ENCODE data around the gene GRAPL. TPM values are rescaled to one million over a fixed set of nuclear protein-coding genes. Genes with fewer than 3 reads are reported as not detected.
"Not testable (repeated sequence)": the region's sequence is repeated elsewhere in the genome, so short reads cannot be mapped to it uniquely, and the experiment has no call there.

The GRAPL gene
- total RNA-seq, 1 experiment from 2014 or later: not detected

DNA sequence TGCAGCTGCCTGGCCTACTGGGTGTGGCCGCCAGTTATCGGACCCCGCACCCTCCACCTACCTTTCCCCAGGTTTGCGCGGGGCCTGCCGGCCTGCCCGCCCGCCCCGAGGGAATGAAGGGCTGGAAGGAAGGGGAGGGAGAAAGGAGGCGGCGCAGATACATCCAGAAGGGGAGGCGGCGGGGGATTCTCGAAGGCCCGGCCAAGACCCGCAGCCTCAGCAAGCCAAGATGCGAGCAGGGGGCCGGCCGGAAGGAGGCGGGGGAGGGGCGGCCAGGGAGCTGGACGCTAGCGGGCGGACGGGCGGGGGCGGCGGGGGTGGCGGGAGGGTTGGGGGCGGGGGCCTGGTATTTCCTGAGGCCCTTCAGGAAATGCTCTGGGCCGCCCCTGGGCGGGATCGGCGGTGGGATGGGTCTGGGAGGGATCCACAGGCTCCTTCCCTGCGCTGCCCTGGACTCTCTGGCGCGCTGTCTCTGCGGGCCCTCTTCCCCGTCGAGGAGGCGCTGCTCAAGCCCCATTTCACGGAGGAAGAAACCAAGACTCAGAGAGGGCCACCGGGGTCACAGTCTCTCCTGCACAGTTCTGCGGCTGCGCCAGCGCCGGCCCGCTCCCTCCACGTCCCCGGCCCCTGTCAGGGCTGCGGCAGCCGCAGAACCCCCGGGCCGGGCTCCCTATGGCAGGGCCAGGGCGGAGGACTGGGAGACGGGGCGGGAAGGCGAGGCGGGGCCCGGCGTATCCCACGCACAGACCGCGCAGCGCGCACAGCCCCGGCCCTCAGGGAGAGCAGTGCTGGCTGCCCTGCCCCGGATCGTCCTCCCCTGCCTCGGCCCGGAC is 35.2 kb downstream of the GRAPL start:
- DNase-seq (ENCODE audit: low read depth, low spot score); in situ Hi-C loops (cut with HindIII; ENCODE audit: low pct_unique_long_range_greater_than_20kb, low sequenced_read_pairs): not testable (repeated sequence)

DNA sequence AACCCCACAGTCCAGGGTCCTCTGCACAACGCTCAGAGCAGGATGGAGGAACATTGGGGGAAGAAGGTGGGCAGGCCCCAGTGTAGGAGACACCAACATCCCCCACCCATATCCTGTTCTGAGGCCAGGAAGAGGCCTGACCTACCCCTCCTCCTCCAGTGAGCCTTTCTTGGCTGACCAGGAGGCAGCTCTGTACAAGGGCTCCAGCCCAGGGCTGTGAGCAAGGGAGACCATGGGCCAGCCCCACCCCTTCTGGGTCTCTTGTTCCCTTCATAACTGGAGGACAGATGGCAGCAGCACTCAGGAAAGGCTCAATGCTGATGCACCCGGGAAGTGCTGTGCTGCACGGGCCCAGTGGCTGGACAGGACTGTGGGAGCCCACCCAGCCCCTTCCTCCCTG is 47.0 kb downstream of the GRAPL start:
- in situ Hi-C loops (cut with HindIII; ENCODE audit: low pct_unique_long_range_greater_than_20kb, low sequenced_read_pairs): not testable (repeated sequence)

DNA sequence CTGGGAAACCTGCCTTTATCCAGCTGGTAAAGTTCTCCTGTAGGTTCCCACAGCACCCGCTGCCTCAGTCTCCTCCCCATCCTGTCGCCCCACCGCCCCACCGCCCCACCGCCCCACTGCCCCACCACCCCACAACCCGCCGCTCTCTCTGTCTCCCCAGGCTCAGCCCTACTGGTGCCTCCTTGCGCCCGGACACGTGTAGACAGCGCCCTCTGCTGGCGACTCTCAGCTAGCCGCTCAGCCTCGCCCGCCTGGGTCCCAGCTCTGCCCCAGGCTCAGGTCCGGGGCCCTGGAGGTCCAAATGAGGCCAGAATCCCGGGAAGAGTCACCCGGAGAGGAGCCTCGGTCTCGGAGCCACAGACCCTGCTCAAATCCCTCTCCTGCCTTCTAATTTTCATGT is 48.0 kb downstream of the GRAPL start:
- in situ Hi-C loops (cut with HindIII; ENCODE audit: low pct_unique_long_range_greater_than_20kb, low sequenced_read_pairs); DNase-seq (ENCODE audit: low read depth, low spot score): not testable (repeated sequence)

More for the DNA sequence above, 47.0 kb downstream of the GRAPL start:
- not testable (repeated sequence) for DNase-seq (ENCODE audit: low read depth, low spot score)

DNA sequence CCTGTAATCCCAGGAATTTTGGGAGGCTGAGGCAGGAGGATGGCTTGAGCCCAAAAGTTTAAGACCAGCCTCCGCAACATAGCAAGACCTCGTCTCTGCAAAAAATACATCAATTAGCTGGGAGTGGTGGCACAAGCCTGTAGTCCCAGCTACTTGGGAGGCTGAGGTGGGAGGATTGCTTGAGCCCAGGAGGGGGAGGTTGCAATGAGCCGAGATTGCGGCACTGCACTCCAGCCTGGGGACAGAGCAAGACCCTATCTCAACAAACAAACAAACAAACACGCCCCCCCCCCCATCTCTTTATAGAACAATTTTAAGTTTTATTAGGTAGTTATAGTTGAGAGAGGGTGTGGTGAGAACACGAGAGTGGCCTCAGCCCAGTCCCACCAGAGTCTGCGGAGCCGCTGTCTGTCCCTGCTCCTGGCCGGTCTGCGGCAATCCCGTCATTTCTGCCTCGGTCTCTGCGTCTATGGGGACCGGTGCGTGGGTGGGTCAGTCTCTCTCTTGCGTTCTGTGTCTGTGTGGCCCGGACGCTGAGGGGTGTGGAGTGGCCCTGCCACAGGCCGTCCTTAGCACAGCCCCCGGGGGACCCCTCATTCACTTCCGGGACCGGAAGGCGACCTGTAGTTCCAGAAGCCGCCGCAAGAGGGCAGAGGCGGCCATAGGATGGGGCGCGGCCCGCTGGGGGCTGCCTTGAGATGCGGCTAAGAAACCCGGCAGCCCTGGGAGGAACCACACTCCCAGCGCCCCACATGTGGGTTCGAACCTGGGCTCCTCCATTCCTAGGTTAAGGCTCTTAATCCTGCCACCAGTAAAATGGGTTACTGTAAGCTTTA is 53.9 kb downstream of the GRAPL start:
- DNase-seq (ENCODE audit: low read depth, low spot score); in situ Hi-C loops (cut with HindIII; ENCODE audit: low pct_unique_long_range_greater_than_20kb, low sequenced_read_pairs): not testable (repeated sequence)

DNA sequence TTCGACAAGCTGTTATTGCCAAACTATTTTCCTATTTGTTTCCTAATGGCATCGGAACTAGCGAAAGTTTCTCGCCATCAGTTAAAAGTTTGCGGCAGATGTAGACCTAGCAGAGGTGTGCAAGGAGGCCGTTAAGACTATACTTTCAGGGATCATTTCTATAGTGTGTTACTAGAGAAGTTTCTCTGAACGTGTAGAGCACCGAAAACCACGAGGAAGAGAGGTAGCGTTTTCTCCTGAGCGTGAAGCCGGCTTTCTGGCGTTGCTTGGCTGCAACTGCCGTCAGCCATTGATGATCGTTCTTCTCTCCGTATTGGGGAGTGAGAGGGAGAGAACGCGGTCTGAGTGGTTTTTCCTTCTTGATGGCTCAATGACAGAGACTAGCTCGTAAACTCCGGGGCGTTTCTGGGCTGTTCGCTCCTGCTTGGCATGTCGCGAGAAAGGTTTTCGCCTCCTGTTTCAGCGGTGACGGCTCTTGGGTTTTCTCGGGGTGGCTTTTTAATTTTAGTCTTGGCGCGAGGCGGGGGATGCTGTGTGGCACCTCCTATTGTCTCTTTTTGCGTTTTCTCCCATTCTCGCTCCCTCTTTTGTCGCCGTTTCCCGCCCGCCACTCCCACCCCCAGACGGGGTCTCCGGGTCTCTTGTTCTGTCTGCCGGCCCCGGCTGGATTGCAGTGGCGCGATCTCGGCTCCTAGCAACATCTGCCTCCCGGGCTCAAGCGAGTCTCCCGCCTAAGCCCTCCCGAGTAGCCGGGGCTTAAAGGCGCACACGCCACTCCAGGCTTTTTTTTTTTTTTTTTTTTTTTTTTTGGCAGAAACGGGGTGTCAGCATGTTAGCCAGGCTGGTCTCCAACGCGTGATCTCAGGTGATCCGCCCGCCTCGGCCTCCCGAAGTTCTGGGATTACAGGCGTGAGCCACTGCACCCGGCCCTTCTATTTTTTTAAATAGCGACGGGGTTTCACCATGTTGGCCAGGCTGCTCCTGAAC is 60.8 kb downstream of the GRAPL start:
- DNase-seq (ENCODE audit: low read depth, low spot score); in situ Hi-C loops (cut with HindIII; ENCODE audit: low pct_unique_long_range_greater_than_20kb, low sequenced_read_pairs): not testable (repeated sequence)

DNA sequence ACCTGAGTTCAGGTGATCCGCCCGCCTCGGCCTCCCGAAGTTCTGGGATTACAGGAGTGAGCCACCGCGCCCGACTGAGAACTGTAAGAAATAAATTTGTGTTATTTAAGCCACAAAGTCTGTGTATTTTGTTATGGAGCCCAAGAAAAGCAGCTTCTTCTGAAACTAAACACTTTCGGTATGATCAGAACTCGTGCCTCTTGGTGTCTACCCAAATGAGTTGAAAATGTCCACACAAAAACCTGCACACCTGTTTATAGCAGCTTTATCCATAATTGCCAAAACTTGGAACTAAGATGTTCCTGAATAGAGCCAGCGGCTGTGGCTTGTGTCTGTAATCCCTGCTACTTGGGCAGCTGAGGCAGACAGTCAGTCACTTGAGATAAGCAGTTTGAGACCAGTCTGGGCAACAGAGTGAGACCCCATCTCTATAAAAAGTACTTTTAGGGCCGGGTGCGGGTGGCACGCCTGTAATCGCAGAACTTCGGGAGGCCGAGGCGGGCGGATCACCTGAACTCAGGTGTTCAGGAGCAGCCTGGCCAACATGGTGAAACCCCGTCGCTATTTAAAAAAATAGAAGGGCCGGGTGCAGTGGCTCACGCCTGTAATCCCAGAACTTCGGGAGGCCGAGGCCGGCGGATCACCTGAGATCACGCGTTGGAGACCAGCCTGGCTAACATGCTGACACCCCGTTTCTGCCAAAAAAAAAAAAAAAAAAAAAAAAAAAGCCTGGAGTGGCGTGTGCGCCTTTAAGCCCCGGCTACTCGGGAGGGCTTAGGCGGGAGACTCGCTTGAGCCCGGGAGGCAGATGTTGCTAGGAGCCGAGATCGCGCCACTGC is 61.7 kb downstream of the GRAPL start:
- DNase-seq (ENCODE audit: low read depth, low spot score); in situ Hi-C loops (cut with HindIII; ENCODE audit: low pct_unique_long_range_greater_than_20kb, low sequenced_read_pairs): not testable (repeated sequence)

DNA sequence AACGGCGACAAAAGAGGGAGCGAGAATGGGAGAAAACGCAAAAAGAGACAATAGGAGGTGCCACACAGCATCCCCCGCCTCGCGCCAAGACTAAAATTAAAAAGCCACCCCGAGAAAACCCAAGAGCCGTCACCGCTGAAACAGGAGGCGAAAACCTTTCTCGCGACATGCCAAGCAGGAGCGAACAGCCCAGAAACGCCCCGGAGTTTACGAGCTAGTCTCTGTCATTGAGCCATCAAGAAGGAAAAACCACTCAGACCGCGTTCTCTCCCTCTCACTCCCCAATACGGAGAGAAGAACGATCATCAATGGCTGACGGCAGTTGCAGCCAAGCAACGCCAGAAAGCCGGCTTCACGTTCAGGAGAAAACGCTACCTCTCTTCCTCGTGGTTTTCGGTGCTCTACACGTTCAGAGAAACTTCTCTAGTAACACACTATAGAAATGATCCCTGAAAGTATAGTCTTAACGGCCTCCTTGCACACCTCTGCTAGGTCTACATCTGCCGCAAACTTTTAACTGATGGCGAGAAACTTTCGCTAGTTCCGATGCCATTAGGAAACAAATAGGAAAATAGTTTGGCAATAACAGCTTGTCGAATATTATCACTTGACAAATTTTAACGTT is 62.5 kb downstream of the GRAPL start:
- in situ Hi-C loops (cut with HindIII; ENCODE audit: low pct_unique_long_range_greater_than_20kb, low sequenced_read_pairs): not testable (repeated sequence)

DNA sequence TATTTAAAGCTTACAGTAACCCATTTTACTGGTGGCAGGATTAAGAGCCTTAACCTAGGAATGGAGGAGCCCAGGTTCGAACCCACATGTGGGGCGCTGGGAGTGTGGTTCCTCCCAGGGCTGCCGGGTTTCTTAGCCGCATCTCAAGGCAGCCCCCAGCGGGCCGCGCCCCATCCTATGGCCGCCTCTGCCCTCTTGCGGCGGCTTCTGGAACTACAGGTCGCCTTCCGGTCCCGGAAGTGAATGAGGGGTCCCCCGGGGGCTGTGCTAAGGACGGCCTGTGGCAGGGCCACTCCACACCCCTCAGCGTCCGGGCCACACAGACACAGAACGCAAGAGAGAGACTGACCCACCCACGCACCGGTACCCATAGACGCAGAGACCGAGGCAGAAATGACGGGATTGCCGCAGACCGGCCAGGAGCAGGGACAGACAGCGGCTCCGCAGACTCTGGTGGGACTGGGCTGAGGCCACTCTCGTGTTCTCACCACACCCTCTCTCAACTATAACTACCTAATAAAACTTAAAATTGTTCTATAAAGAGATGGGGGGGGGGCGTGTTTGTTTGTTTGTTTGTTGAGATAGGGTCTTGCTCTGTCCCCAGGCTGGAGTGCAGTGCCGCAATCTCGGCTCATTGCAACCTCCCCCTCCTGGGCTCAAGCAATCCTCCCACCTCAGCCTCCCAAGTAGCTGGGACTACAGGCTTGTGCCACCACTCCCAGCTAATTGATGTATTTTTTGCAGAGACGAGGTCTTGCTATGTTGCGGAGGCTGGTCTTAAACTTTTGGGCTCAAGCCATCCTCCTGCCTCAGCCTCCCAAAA is 69.2 kb downstream of the GRAPL start:
- DNase-seq (ENCODE audit: low read depth, low spot score); in situ Hi-C loops (cut with HindIII; ENCODE audit: low pct_unique_long_range_greater_than_20kb, low sequenced_read_pairs): not testable (repeated sequence)

More for the DNA sequence above, 62.5 kb downstream of the GRAPL start:
- DNase-seq (ENCODE audit: low read depth, low spot score): not testable (repeated sequence)

DNA sequence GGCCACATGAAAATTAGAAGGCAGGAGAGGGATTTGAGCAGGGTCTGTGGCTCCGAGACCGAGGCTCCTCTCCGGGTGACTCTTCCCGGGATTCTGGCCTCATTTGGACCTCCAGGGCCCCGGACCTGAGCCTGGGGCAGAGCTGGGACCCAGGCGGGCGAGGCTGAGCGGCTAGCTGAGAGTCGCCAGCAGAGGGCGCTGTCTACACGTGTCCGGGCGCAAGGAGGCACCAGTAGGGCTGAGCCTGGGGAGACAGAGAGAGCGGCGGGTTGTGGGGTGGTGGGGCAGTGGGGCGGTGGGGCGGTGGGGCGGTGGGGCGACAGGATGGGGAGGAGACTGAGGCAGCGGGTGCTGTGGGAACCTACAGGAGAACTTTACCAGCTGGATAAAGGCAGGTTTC is 75.1 kb downstream of the GRAPL start:
- DNase-seq (ENCODE audit: low read depth, low spot score); in situ Hi-C loops (cut with HindIII; ENCODE audit: low pct_unique_long_range_greater_than_20kb, low sequenced_read_pairs): not testable (repeated sequence)

DNA sequence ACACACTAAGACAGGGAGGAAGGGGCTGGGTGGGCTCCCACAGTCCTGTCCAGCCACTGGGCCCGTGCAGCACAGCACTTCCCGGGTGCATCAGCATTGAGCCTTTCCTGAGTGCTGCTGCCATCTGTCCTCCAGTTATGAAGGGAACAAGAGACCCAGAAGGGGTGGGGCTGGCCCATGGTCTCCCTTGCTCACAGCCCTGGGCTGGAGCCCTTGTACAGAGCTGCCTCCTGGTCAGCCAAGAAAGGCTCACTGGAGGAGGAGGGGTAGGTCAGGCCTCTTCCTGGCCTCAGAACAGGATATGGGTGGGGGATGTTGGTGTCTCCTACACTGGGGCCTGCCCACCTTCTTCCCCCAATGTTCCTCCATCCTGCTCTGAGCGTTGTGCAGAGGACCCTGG is 76.0 kb downstream of the GRAPL start:
- DNase-seq (ENCODE audit: low read depth, low spot score); in situ Hi-C loops (cut with HindIII; ENCODE audit: low pct_unique_long_range_greater_than_20kb, low sequenced_read_pairs): not testable (repeated sequence)

Other genes with a start within 250 kb of the GRAPL start
- gene SLC5A10, start 175.4 kb upstream of the GRAPL start, total RNA-seq (2014; rRNA removed; shearing (Covaris generic)): 0.11 TPM in 1 of 2 replicates, not detected in the other
- gene FAM83G, start 122.8 kb upstream of the GRAPL start, total RNA-seq (2014; rRNA removed; shearing (Covaris generic)): 0.61 and 0.85 TPM in 2 replicates
- 0.48 TPM in 1 of 2 replicates, not detected in the other for gene GRAP, start 80.6 kb upstream of the GRAPL start, total RNA-seq (2014; rRNA removed; shearing (Covaris generic))
- 14.0 and 15.2 TPM in 2 replicates for gene EPN2, start 109.8 kb downstream of the GRAPL start, total RNA-seq (2014; rRNA removed; shearing (Covaris generic))
- 14.8 and 19.0 TPM in 2 replicates for gene B9D1, start 235.1 kb downstream of the GRAPL start, total RNA-seq (2014; rRNA removed; shearing (Covaris generic))